ENCODE results near the gene MRPS21. TPM values are rescaled to one million over a fixed set of nuclear protein-coding genes. Genes with fewer than 3 reads are reported as not detected.

MRPS21 gene
- total and polyA plus RNA-seq, 9 of the 15 experiments (the other 6 are each of a cell fraction or from before 2014, with no cell fraction given): 119 to 407 (median 149) TPM

DNA sequence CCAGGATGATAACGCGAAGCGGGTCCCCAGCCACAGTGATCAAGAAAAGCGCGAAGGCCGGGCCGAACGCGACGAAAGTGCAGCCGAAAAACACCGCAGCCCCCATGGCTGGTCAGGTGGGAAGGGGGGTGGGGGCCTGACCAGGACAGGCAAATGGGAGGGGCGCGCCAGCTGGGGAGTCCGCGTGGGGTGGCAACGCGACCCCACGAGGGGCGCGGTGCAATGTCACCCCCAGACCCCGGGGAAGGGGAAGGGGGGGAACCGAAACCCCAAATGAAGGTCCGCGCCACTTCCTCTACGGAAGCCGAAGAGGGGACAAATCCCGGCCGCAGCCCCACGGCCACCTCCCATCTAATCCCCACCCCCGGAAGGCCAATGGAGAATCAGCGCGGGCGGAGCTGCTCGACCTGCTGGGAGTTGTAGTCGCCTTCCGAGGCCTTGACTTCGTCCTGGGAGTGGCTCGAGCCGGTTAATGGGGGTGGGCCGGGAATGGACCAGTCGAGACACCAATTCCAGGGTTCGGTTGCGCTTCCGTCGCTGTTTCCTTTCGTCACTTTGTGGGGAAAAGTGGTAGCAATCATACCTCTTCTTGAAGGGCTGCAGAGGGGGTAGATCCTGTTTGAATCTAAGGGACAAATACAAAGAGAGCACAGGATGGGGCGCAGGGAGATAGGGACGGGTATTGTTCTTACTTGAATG lies 24.8 kb upstream of the MRPS21 start, which contains the start of gene APH1A (continued):
- TF ChIP-seq, protein P1, sequence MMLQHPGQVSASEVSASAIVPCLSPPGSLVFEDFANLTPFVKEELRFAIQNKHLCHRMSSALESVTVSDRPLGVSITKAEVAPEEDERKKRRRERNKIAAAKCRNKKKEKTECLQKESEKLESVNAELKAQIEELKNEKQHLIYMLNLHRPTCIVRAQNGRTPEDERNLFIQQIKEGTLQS (IDR thresholded peaks at IDR 0.05): no peak
- TF ChIP-seq, protein P1 (CRISPR knock-in tag; conservative IDR thresholded peaks at IDR 0.05): no peak
- TF ChIP-seq RBM15 (IDR thresholded peaks at IDR 0.05; ENCODE audit: insufficient read depth, low read length) (no peak), SRSF3 (IDR thresholded peaks at IDR 0.05; ENCODE audit: insufficient read depth, low read length) (no peak), ZNF445 (CRISPR knock-in tag; IDR thresholded peaks at IDR 0.05; ENCODE audit: low read depth) (no peak), ZNF561 (CRISPR knock-in tag; conservative IDR thresholded peaks at IDR 0.05) (no peak), ZNF785 (CRISPR knock-in tag; IDR thresholded peaks at IDR 0.05) (no peak), CHD4 (IDR thresholded peaks at IDR 0.05; ENCODE audit: insufficient read depth, insufficient replicate concordance, low read depth, low read length, poor library complexity, severe bottlenecking) (no peak), DMBX1 (CRISPR knock-in tag; IDR thresholded peaks at IDR 0.05; ENCODE audit: borderline replicate concordance) (no peak), SUPT5H (IDR thresholded peaks at IDR 0.05) (peak; percentile 63; the same call in 1 of the 2 replicates), MEF2D (tag; conservative IDR thresholded peaks at IDR 0.05; ENCODE audit: low read depth) (no peak), GATA2 (CRISPR knock-in tag; IDR thresholded peaks at IDR 0.05) (no peak), ARNT (IDR thresholded peaks at IDR 0.05) (no peak), E2F3 (CRISPR knock-in tag; IDR thresholded peaks at IDR 0.05) (no peak), ETV6 (IDR thresholded peaks at IDR 0.05; ENCODE audit: borderline replicate concordance in 1 of 2, low read depth in 2 of 2, low read length in 1 of 2) (no peak), ETV6 (CRISPR knock-in tag; IDR thresholded peaks at IDR 0.05; ENCODE audit: borderline replicate concordance) (no peak), SRF (CRISPR knock-in tag; IDR thresholded peaks at IDR 0.05) (no peak), KDM1A (IDR thresholded peaks at IDR 0.05) (no peak)
- TF ChIP-seq, protein P2, sequence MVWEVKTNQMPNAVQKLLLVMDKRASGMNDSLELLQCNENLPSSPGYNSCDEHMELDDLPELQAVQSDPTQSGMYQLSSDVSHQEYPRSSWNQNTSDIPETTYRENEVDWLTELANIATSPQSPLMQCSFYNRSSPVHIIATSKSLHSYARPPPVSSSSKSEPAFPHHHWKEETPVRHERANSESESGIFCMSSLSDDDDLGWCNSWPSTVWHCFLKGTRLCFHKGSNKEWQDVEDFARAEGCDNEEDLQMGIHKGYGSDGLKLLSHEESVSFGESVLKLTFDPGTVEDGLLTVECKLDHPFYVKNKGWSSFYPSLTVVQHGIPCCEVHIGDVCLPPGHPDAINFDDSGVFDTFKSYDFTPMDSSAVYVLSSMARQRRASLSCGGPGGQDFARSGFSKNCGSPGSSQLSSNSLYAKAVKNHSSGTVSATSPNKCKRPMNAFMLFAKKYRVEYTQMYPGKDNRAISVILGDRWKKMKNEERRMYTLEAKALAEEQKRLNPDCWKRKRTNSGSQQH (CRISPR knock-in tag; IDR thresholded peaks at IDR 0.05): no peak
- TF ChIP-seq, protein P3, sequence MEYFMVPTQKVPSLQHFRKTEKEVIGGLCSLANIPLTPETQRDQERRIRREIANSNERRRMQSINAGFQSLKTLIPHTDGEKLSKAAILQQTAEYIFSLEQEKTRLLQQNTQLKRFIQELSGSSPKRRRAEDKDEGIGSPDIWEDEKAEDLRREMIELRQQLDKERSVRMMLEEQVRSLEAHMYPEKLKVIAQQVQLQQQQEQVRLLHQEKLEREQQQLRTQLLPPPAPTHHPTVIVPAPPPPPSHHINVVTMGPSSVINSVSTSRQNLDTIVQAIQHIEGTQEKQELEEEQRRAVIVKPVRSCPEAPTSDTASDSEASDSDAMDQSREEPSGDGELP (CRISPR knock-in tag; IDR thresholded peaks at IDR 0.05; ENCODE audit: borderline replicate concordance): peak; percentile 88
- TF ChIP-seq, protein P4, sequence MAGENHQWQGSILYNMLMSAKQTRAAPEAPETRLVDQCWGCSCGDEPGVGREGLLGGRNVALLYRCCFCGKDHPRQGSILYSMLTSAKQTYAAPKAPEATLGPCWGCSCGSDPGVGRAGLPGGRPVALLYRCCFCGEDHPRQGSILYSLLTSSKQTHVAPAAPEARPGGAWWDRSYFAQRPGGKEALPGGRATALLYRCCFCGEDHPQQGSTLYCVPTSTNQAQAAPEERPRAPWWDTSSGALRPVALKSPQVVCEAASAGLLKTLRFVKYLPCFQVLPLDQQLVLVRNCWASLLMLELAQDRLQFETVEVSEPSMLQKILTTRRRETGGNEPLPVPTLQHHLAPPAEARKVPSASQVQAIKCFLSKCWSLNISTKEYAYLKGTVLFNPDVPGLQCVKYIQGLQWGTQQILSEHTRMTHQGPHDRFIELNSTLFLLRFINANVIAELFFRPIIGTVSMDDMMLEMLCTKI (IDR thresholded peaks at IDR 0.05; ENCODE audit: partially characterized antibody): no peak

Data from K562 (cell line).